HG03135 (cell line): ENCODE results near the gene GPATCH4.
"Not testable (repeated sequence)": the region's sequence is repeated elsewhere in the genome, so short reads cannot be mapped to it uniquely, and the experiment has no call there.

Experiments used
- ATAC-seq: cut with Tn5 transposase; IDR thresholded peaks from one replicate; pipeline ENCODE4 v1.9.1; 2021; ENCODE audit warnings: mild to moderate bottlenecking, moderate library complexity; ENCODE audit not compliant: unreplicated experiment

Gene GPATCH4

DNA sequence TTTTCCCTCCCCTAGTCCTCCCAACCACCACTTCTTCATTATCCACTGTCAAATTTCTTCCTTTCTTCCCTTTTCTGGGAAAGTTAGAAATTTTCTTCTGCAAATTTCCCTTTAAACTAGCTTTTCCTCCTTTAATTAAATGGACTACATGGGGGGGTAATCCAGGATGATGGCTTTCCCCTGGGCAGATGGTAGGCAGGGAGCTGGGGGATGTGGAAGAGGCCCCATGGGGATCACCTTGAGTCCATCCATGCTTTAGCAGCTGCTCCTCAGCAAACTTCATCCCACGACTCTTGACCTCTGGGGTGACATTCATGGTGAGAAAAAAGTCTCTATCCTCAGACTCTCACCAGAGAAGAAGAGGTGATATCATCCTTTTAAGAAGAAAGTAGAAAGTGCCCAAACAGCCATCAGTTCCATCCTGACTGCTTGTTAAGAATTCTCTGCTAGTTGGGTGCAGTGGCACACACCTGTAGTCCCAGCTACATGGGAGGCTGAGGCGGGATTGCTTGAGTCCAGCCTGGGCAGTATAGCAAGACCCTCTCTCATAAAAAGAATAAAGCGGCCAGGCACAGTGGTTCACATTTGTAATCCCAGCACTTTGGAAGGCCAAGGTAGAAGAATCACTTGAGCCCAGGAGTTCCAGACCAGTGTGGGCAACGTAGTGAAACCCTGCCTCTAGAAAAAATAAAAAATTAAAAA, 2.4 kb downstream of the GPATCH4 start:
- ATAC-seq, result no peak

DNA sequence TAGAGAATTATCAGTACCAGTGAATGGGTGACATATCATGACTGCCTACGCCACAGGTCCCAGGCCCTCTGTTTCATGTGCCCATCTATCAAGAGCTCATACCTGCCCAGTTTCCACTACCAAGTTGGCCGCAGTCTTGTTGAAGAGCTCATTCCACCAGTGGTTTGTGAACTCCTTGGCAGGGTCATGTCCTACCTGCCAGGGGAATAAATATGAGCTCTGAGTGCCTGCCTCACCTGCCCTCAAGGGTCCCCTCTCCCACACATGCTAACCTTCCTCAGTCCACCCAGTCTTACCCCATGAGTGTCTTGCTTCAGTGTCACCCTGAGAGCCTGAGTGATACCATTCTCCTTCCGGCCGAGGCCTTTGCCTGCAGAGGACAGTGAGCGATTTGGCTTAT, 3.2 kb downstream of the GPATCH4 start:
- ATAC-seq, result no peak

DNA sequence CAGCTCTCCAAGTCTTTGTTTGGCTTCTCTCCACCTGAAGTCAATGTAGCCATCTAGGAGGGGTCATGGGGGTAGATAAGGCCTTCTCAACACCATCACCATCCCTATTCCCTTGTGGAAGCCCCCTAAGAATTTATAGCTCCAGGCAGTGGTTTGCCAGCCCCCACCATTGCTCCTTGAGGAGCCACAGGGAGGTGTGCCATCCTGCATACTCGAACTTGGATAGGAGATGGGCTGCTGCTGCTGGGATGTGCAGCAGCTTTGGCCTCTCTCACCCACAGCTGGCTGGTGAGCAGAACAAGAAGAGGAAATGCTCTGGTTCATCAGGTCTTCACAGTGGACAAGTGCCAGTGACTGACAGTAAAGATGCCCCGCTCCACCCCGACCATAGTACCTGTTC, 4.9 kb downstream of the GPATCH4 start:
- no peak for ATAC-seq

DNA sequence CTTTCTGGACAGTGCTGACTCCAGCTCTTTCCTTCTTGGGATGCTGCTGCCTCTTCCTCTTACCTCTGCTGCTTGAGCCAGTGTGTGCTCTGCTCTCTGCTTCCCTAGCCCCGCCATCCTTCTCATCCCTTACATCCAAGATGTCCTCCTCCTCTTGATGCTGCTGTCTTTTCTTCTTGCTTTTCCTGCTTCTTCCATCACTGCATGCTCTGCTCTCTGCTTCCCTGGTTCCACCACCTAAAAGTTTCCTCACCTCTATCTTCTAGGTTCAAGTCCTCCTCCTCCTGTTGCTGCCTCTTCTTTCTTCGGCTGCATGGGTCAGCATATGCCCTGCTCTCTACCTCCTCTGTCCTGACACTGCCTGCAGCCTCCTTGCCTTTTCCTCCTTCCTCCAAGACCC, 6.3 kb downstream of the GPATCH4 start:
- no peak for ATAC-seq

DNA sequence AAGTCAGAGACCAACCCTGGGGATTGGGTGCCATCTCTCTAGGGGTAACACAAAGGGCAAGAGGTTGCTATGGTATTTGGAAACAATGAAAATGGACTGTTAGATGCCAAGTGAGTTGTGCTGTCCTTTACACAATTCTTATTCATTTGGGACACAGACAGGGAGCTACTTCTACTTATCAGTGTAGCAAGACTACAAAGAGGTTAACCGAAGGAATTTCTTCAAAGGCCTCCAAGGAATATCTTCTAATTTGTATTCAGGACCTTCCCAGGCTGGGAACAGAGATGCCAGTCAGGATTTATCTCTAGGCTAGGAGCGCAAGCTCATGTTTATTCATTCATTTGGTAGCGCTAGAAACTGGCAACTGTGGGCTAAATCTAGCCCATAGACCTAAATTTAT, 7.1 kb downstream of the GPATCH4 start:
- ATAC-seq, result no peak

DNA sequence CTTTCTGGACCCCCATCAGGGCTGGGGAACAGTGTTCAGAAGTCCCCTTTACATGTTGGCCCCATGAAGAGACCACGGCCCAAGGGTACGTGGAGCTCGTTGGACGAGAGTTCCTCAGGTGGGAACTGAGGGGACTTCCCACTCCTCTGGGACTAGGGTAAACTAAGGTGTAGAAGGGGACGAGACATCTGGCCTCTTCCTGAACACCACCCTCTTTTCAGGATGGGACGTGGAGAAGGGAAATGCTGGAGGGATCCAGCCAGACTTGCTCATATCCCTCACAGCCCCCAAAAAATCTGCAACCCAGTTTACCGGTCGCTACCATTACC, 7.7 kb downstream of the GPATCH4 start:
- ATAC-seq, result no peak

DNA sequence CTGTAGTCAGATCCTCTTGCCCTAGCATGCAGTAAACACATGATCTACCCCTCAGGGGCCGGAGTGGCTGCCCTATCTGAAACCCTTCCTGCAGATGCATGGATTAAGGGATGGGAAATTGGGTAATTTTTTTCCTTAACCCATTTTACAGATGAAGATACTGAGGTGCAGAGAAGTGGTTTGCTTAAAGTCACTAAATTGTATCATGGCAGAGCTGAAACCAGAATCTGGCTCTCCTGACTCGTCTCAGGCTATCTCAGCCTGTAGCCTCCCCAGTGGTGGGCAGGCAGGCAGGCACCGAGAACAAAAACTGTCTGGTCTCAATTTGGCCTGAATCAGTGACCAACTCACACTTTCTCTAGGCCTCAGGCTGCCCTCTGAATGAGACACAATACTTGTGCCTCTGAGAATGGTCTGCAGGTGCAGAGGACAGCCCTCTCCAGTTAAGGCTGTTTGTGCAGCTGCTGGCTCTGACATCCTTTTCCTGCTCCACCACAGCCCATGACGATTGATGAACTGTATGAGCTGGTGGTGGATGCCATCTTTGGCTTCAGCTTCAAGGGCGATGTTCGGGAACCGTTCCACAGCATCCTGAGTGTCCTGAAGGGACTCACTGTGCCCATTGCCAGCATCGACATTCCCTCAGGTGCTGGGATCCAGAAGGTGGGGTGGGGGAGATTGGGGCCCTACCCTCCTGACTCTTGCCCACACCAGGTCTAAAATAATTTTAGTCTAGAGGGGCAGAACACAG, 8.2 kb downstream of the GPATCH4 start:
- ATAC-seq, result no peak

DNA sequence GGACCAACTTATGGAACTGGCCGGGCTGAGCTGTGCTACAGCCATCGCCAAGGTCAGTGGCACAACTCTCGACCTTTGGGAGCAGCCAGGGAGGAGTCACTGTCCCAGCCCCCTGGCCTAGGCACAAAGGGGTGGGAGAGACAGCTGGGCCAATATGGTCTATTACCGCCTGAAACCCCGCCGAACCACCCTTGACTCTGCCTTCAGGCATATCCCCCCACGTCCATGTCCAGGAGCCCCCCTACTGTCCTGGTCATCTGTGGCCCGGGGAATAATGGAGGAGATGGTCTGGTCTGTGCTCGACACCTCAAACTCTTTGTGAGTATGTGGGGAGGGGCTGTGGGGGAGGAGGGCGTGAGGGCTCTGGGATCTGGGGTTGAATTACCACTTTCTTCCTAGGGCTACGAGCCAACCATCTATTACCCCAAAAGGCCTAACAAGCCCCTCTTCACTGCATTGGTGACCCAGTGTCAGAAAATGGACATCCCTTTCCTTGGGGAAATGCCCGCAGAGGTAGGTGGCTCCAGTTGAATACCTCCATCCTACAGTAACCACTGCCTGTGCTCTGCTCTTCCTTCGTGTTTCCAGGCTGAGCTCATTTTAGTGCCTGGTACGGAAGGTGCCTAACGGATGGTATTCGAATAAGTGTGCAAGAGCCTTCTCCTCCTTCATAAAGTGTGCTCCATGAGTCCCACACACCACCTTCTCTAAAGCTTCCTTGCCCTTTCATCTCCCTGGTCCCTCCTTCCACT, 8.9 kb downstream of the GPATCH4 start:
- ATAC-seq, result no peak

DNA sequence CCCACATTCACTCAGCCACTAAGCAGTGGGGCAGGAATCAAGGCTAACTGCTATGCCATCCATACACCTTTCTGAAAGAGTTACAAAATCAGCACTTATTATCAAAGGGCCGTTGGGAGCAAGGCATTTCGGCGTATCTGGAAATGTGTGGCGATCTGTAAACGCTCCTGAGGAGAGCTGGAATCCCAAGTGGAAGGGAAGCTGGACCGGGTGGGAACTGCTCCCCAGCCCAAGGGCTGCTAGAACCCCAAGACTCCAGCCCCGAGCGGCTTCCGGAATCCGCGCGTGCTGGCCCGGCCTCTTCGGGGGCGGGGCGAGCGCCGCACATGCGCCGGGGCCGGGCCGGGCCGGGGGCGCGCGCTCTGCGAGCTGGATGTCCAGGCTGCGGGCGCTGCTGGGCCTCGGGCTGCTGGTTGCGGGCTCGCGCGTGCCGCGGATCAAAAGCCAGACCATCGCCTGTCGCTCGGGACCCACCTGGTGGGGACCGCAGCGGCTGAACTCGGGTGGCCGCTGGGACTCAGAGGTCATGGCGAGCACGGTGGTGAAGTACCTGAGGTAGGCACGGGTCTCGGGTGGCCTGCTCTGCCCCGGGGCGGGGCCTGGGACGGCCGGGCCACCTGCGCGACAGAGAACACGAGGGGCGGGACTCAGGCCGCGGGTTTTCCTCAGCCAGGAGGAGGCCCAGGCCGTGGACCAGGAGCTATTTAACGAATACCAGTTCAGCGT, 9.7 kb downstream of the GPATCH4 start, which contains the start of gene NAXE:
Gene NAXE (plus strand): TSS at position 345 of the 726 bp plus-strand sequence. CDS start 29 bp downstream, at position 374.
- peak; percentile 73 for ATAC-seq

DNA sequence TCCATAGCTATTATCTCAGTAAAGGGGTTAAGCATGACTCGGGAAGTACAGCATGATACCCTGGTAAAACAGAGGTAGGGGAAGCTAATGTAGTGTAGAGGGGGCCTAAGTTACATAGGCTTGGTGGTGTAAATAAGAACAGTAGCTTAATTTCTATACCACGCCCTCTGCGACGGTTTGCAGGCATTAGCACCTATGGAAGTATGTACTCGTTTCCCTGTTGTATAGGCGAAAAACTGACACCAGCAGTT, 10.2 kb downstream of the GPATCH4 start:
- no peak for ATAC-seq

DNA sequence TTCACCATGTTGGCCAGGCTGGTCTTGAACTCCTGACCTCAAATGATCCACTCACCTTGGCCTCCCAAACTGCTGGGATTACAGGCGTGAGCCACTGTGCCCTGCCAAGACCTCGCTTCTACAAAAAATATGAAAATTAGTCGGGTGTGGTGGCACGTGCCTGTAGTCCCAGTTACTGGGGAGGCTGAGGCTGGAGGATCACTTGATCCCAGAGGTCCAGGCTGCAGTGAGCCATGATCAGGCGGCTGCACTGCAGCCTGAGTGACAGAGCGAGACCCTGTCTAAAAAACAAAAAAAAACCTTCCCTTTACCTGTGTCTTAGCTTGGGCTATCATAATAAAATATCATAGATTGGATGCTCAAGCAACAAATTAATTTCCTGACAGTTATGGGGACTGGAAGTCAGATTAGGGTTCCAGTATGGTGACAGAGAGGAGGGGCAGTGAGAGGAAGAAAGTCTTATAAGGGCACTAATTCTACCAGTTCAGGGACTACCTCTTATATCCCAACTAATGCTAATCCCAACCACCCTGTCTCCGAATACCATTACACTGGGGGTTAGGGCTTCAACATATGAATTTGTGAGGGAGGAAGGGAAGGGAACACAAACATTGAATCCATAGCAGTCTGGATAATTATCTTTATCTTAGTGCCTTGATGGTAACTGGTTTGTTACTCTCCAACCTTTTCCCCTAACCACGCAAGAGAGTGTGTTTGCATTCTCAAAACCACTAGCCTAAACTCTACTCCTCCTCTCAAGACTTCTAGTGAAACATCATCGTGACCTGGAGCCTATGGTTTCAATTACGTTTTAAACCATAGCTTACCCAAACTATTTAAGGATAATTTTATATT, 10.7 kb downstream of the GPATCH4 start:
- no peak for ATAC-seq

DNA sequence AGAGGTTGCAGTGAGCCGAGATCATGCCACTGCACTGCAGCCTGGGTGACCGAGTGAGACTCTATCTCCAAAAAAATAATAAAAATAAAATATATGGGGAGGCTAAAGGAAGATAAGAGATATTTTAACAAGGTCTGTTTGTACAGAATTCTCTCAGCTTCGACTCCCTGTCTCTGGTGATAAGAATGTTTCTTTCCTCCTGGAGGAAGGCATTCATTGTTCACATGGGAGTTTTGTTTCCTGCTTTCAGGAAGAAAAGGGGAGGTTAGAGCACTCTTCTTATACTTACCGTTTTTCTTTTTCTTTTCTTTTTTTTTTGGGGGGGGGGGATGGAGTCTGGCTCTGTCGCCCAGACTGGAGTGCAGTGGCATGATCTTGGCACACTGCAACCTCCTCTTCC, 11.7 kb downstream of the GPATCH4 start:
- no peak for ATAC-seq

DNA sequence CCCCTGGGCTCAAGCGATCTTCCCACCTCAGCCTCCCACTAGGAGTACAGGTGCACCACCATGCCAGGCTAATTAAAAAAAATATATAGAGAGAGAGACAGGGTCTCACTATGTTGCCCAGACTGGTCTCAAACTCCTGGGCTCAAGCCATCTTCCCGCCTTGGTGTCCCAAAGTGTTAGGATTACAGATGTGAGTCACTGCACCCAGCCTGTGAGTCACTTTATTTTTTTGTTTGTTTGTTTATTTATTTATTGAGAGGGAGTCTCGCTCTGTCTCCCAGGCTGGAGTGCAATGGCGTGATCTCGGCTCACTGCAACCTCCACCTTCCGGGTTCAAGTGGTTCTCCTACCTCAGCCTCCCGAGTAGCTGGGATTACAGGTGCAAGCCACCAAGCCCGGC, 13.4 kb downstream of the GPATCH4 start:
- not testable (repeated sequence) for ATAC-seq

DNA sequence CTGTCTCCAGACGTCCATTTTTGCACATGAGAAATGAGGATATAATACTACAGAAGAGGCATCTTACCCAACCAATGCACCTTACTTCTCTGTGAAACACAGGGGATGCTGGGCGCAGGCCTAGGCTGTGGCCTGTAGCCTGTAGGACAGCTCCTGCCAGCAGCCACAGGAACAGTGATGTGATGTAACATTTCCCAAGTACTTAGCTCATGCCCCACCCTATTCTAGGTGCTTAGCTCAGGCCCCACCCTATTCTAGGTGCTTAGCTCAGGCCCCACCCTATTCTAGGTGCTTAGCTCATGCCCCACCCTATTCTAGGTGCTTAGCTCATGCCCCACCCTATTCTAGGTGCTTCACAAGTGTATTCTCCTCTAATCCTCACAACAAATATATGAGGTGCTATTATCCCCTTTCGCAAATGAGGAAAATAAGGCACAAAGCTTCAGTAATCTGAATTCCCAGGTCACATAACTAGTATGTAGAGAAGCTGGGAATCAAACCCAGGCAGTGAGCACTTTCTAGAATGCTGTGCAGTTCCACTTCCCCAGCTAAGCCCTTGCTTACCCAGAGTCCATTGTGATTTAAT, 14.3 kb downstream of the GPATCH4 start:
- ATAC-seq, result no peak

DNA sequence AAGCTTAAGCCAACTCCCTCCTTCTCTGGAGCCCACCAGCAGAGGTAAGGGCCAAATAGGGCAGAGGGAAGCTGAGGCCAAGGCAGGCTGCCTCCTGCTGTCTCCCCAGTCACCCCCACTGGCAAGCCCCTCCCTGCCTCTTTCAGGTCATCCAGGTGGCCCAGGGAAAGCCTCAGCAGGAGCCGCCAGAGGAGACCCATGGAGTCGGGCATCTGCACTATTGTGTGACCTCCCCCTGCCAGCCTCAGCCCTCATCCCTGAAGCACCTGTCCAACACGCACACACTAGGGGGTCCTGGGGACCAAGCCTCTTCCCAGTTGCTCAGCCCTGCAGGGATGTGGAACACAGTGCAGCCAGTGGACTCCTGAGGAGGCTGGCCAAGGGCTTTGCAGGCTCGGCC, 15.0 kb downstream of the GPATCH4 start:
- no peak for ATAC-seq

DNA sequence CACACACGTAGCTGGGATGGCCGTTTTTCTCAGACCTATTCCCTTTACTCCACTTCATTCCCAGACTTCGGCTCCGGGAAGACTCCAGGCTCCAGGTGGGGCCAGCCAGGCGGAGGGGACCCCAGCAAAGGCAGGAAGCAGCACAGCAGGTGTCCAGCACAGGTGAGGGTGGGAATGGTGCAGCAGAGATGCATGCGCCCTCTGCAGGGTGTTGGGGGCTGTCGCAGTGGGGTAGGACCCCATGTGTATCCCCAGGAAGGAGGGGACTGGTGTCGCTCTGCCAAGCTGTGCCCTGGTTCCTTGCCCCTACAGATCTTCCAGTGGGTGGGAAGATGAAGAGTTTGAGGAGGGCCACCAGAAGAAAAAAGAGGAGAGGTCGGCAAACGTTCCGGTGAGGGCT, 16.5 kb downstream of the GPATCH4 start:
- ATAC-seq, result no peak

DNA sequence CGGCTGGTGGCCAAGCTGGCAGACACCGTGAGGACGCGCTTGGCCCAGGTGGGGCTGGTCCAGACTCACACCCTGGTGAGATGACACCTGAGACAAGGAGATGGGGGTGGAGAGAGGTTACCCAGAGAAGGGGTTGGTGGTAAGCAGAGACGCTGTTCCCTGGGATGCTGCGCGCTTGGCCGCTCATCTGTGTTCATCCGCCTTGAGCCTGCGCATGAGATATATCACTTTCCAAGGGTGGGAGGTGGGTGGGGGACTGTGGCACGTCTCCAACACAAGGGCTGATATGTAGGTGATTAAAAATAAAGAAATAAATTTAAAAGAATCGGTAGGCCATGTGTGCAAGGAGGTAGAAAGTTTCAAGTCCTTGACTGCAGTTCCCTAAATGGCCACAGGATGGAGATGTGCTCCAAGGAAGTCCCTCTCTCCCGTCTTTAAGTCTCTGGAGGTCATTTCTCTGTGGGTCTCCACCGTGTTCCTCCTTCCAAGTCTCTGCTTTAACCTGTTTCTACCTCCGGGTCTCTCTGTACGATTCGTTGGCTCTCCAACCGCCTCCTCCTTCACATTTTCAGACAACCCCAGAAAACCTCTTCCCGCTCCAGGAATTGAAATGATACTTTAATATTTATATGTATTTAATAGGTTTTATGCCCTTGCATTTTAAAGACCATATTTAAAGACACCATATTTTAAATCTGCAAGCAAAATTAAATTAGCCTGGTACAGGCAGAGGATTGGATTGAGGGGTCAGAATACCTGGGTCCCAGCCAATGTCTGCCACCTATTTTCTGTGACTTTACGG, 17.3 kb downstream of the GPATCH4 start:
- ATAC-seq, result no peak

DNA sequence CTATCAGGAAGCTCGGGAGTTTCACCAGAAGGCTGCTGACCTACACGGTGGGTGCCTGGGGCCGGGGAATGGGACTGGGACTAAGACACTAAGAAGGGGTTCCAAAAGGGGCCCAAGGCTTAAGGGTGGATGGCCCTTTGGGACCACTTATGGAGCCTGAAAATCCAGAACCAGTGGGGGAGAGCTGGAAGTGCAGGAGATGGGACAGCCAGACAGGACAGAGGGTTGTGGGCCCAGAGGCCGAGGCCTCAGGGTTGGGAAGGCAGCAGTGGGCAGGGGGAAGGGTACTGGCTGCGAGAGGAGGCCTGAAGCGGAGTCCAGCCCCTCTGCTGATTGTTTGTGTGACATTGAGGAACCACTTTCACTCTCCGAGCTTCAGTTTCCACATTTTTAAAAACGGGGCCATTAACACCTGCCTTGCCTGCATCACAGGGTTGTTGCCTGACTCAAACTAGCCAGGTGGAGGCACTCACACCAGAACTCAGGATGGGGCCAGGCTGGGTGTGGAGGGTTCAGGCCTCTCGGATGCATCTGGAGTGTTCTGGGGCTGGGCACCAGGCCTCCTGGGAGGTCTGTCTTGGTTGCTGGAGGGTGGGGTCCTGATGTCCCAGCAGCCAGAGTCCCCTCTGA, 18.8 kb downstream of the GPATCH4 start:
- no peak for ATAC-seq
